GM19438 (cell line): ENCODE data around the gene DNAH10.

Experiments used
- ATAC-seq: cut with Tn5 transposase; IDR thresholded peaks from one replicate; pipeline ENCODE4 v1.9.1; 2021; ENCODE audit warnings: low read depth; ENCODE audit not compliant: unreplicated experiment

DNAH10 gene

DNA sequence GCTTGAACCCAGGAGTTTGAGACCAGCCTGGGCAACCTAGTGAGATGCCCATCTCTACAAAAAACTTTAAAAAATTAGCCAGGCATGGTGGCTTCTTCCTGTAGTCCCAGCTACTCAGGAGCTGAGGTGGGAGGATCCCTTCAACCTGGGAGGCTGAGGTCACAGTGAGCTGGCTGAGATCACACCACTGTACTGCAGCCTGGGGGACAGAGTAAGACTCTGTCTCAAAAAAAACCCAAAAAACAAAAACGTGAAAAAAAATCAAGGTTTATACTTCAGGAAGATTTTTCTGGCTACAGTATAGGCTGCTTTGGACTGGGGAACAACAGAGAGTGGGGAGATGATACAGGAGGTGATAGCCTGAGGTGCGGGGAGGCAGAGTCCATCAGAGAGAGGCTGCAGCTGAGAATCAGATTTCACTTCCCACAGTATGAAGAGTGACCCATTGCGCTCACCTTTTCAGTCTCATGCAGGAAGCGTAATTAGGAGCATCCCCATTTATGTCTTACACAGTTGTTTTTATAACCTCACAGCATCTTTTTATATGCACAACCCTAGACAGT is 28.9 kb downstream of the DNAH10 start:
- ATAC-seq = no peak

DNA sequence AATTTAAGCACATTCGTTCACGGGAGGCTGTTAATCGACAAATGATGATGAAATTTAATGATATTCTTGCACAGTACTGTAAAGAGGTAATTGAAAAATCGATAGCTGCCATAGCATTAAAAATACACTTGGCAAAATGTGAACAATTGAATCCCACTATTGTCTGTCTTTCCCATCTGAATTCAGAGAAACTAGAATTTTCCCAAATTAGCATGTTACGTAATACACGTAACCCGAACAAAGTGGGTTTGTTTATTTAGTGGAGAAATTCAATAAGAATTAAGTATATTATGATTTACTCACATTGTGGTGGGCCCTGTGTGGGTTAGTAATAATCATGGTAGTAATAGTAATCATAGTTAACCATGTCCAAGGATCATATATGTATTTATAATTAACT is 31.9 kb downstream of the DNAH10 start:
- ATAC-seq = no peak

DNA sequence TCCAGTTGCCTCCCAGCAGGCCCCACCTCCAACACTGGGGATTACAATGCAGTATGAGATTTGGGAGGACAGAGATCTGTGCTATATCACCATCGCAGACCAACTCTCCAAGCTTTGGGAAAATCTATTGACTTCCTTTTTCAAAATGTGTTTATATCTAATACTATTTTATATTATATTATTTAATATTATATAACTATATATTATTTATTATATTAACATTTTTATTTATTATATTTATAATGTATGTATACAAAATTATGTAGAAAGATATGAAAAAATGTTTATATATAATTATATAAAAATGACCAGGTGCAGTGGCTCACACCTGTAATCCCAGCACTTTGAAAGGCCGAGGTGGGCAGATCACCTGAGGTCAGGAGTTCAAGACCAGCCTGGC is 36.4 kb downstream of the DNAH10 start:
- no peak for ATAC-seq

DNA sequence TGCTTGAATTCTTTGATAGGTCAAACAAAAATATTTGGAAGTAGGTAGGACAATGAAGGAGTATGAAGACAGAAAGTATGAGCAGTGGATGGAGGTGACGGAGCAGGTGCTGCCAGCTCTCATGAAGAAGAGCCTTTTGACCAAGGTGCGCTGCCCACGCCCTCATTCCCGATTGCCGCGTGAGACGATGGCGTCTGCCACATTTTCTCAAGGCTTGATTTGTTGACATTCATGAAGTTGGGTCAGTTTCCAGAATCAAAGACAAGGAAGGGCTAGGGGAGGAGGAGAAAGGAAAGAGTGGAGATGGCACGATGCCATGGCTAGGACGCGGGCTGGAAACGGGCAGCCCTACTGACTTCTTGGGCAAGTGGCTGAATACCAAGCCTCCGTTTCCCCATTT is 37.1 kb downstream of the DNAH10 start:
- no peak for ATAC-seq

DNA sequence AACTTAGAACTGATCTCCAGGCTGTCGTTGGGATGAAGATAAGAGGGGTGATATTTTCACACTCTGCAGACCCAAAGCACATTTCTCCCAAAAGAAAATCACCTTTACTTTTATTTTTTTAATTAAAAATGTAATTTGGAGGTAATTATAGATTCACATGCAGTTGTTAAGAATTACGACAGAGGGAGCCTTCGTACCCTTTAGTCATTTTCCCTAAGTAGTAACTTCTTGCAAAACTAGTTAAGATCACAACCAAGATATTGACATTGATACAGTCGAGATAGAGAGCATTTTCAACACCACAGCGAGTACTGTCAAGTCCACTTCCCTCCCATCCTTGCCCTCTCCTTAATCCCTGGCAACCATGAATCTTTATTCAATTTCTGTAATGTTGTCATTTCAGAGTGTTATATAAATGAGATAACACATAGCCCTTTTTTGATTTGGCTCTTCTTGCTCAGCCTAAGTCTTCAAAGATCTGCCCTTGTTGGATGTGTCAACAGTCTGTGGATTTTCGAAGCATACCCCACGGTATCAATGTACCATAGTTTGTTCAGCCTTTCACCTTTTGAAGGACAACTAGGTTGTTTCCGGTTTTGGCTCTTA is 39.6 kb downstream of the DNAH10 start:
- no peak for ATAC-seq

DNA sequence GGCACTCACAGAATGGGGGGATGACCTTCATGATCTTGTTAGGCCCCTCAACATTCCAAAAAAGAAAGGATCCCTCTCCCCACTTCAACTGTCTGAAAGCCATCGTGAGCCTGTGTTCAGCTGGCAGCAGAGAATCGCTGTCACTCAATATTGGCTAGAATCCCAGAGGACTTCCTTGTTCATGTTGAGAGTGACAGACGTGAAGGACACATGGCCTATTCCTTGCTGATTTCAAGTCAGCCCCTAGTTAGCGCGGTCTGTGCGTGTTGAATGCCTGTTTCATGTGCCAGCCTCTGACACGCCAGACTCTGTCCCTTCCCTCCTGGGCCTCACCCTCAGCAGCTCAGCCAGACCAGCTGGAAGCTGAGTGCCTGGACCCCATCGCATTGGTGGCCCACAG is 43.1 kb downstream of the DNAH10 start:
- ATAC-seq = no peak

DNA sequence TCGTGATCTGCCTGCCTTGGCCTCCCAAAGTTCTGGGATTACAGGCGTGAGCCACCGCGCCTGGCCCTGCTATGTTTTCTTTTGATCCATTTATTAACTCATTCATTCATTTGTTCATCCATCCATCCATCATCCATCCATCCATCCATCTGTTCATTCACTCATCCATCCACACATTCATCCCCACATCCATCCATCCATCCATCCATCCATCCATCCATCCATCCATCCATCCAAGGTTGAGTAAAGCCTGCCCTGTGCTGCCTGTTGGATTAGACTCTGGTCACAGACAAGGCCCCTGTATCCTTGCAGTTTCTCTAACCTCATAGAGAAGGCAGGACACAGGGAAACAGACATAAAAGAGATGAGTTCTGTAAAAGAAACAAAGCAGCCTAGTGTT is 44.9 kb downstream of the DNAH10 start:
- ATAC-seq = no peak

DNA sequence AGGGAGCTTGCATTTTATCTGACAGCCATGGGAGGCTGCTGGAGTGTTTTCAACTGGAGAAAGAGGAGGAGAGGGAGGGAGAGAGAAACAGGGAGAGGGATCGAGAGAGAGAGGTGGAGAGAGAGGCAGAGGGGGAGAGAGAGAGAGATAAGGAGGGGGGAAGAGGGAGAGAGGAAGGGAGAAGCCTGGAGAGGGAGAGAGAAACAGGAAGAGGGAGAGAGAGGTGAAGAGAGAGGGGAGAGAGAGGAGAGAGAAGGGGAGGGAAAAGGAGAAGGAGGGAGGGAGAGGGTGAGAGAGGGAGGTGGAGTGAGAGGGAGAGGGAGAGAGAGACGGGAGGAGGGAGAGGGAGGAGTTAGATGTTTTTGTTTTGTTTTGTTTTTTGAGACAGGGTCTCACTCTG is 45.6 kb downstream of the DNAH10 start:
- ATAC-seq = no peak

DNA sequence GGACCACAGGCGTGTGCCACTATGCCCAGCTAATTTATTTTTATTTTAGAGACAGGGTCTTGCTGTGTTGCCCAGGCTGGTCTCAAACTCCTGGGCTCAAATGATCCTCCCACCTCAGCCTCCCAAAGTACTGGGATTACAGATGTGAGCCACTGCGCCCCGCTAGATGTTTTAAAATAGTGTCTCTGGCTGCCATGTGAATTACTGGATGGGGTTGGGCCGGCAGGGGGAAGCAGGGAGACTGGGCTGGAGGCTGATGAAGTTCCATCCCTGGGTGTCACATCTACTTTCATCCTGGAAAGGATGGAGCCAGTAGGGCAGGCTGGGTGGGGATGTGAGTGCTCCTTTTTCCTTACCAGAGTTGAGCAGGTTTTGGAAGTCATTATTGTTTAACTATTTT is 46.1 kb downstream of the DNAH10 start:
- ATAC-seq = no peak

DNA sequence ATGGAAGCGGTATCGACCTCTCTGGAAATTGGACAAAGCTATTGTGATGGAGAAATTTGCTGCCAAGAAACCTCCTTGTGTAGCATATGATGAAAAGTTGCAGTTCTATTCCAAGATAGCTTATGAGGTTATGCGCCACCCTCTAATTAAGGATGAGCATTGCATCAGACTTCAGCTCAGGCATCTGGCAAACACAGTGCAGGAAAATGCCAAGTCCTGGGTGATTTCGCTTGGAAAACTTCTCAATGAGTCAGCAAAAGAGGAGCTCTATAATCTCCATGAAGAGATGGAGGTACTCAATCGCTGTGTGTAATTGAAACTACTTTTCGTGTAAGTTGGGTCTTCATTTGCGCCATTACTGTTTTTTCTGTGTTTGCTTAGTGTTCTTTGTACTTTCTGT is 51.2 kb downstream of the DNAH10 start:
- ATAC-seq = no peak

DNA sequence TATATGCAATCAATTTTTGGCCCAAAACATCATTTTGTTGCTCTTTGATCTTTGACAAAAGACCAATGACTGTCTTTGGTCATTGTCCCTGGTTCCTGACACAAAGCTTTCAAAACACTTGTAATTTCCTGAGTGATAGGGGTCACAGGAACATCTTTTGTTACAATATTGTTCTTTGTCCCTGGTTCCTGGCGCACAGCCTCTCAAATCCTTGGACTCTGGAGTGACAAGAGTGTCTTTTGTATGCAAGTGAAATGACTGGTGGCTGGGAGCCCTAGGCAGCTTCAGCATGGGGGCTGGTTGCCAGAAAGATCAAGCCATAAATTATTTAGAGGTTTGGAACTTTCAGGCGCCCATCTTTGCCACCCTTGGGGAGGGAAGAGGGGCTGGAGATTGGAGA is 53.9 kb downstream of the DNAH10 start:
- no peak for ATAC-seq

DNA sequence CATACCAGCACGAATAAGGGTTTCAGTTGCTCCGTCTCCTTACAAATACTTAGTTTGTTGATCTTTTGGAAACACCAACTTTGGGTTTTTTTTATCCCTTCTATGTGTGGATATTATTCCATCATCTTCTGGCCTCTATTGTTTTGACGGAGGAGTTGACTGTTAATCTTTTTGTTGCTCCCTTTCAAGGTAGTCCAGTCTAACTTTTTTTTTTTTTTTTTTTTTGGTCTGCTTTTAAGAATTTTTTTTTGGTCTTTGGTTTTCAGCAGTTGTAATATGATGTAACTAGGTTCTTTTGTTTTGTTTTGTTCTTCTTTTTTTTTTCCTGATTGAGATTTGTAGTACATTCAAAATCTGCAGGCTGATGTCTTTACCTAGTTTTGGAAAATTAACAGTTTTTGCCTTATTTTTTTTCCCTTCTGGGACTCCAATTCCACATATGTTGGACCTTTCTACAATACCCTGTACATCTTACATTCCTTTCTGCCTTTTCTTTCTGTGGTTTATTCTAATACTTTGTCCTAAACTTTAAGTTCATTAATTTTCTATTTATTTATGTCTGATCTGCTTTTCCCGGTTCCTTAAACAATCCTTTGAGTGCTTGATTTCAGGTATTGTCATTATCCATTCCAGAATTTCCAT is 54.9 kb downstream of the DNAH10 start:
- ATAC-seq = no peak

DNA sequence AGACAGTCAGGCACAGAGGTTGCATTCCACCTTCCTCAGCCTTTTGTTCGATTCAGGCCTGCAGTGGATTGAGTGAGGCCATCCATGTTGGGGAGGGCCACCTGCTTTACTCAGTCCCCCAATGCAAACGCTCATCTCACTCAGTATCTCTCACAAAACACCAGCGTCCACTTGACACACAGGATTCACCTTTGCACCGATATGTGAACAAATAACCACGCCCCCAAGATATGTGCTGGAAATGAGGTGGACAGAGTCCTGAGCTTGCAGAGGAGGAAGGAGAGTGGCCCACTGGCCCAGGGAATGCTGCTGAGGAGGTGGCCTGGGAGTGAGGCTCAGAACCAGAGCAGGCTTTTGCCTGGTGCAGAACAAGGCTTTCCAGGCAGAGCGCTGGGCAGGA is 60.7 kb downstream of the DNAH10 start:
- ATAC-seq = no peak

DNA sequence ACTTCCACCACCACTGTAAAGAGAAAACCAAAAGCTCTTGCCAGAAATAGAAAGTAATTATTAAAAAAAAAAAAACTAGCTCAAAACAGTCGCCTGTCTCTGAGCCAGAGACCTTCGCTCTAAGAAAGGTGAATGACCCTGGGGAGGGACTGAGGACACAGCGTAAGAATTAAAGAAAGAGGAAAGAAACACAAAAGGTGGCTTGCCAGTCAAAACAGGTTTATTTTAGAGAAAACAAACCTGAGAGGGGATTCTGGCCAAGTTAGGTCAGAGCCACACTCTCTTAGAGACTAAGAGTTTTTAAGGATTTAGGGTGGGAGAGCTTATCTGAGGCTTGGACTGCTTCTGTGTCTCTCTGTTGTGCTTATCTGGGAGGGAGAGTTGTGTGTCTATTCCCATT is 66.0 kb downstream of the DNAH10 start:
- no peak for ATAC-seq

DNA sequence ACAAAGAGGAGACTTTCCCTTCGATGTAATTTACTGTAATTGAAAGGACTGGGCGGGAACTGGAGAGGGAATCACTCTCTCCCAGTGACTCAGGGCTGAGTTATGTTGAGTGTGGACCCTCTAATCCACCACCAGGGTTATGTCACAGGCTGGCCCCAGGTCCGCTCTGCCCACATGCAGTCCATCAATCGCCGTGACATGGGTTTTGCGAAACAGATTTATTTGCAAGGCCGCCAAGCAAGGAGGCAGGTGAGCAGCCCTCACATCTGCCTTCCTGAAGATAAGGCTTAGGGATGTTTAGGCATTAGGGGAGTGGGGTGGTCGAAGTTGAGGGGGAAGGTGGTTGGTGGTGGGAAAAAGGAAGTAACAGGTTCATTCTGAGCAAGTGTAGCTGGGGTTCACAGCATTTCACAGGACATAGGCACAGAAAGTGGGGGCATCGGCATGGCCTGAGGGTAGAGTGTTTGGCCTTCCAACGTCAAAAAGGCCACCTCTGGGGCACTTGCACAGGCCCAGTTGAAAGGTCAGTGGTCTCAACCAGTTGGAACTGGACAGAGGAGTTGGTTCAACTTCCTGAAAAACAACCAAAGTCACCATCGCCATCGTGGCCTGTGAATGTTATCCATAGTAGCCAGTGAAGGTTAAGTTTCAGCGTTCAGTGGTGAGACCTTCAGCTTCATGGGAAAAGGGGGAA is 66.9 kb downstream of the DNAH10 start:
- ATAC-seq = no peak

DNA sequence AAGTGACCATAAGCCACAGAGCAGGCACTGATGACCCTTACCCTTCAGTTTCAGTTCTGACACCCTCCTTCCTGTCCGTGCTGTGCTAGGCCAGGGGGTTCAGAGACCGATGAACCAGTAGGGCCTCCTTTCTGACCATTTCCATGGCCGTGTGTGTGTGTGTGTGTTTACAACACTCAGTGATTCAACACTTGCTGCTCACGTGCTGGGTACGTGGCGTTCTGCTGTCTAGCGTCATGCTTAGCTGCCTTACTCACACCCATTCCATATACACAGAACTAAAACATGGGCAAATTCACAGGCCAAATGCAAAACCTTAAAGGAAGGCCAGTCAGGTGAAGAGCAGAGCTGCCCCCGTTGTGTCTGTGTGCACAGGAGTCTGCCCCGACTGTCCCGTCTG is 67.5 kb downstream of the DNAH10 start:
- no peak for ATAC-seq

DNA sequence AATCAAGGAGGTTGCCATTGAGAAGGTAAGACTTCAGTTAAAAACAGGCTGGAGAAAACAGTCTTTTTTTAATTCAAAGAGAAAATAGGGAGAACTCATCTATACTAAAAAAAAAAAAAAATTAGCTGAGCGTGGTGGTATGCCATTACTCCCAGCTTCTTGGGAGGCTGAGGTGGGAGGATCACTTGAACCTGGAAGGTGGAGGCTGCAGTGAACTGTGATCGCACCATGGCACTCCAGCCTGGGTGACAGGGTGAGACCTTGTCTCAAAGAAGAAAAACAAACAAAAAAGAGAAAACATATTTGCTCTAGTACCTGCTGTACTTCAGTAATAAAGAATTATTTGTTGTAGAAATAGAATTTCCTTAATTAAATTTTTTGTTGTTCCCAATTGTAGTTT is 68.6 kb downstream of the DNAH10 start:
- no peak for ATAC-seq

DNA sequence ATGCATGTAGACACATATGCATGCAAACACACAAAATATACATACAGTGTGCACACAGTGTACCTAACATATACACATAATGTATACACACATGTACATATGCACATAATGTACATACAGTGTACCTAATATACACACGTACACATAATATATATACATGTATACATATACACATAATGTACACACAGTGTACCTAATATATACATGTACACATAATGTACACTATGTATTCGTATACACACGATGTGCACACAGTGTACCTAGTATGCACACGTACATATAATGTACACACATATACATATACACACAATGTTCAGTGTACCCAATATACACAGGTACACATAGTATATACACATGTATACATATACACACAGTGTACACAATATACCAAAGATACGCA is 70.0 kb downstream of the DNAH10 start:
- ATAC-seq = no peak

DNA sequence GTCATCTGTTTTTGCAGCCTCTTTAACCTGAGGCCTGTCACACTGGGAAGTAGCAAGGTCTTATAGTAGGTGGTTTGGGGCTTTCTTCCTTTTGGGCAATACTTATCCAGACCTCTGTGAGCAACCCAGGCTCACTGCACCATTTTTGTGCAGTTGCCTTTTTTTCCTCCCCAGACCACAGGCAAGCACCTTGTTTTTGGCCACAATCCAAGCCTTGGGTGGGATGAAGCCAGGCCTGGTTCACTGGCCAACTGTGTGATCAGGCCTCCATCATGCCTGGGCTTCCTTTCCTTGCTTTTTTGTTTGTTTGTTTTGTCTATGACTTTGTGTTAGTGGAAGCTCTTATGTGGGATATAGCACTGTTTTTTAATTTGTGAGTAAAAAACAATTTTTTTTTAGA is 71.7 kb downstream of the DNAH10 start:
- ATAC-seq = no peak

DNA sequence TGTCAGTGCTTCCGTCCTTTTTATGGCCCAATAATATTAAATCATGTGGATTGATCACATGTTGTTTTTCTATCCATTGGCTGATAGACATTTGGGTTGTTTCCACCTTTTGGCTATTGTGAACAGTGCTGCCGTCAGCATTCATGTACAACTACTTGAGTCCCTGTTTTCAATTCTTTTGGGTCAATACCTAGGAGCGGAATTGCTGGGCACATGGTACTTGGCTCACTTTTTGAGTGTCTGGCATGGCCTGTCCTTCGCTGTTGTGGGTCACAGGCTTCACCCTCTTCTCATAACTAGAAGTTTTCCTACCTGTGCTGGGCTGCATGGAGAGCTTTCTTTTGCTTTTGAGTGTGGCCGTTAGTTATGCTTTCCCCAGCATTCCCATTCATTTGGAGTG is 72.7 kb downstream of the DNAH10 start:
- ATAC-seq = no peak

DNA sequence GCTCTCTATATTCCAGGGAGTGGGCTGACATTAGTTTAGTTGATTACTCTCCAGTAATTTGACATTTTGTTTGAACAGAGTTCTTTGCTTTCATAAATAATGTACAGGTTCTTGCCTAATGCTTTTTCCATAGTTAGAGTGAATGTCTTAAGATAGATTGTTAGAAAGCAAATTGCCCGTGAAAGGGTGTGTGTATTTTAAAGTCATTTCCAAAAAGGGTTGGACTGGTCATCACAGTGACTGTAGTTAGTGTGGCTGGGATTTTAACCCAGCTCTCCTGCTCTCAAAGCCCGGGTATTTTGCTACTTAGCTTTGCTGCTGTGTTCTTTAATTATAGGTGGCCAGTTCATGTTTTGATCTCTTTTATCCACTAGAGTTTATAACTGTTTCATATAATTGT is 74.2 kb downstream of the DNAH10 start:
- ATAC-seq = no peak

DNA sequence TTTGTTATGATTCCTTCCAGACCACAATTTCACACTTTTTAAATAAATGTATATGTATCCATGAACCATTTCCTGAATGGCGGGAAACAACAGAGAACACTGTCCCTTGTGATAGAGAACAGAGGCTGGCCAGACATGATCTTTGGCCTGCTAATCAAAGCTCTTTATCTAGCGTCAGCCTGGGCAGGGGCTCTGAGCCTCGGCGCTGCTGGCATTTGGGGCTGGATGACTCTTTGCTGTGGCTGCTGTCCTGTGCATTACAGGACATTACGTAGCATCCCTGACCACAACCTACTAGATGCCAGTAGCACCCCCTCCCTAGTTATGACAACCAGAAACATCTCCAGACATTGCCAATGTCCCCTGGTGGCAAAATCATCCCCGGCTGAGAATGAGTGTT is 77.7 kb downstream of the DNAH10 start:
- ATAC-seq = no peak
